ENCODE results near the gene IFT52. TPM values are rescaled to one million over a fixed set of nuclear protein-coding genes. Genes with fewer than 3 reads are reported as not detected.

IFT52 gene
- total RNA-seq, 2 donors from 2014 or later, result 17.6 to 18.1 TPM

DNA sequence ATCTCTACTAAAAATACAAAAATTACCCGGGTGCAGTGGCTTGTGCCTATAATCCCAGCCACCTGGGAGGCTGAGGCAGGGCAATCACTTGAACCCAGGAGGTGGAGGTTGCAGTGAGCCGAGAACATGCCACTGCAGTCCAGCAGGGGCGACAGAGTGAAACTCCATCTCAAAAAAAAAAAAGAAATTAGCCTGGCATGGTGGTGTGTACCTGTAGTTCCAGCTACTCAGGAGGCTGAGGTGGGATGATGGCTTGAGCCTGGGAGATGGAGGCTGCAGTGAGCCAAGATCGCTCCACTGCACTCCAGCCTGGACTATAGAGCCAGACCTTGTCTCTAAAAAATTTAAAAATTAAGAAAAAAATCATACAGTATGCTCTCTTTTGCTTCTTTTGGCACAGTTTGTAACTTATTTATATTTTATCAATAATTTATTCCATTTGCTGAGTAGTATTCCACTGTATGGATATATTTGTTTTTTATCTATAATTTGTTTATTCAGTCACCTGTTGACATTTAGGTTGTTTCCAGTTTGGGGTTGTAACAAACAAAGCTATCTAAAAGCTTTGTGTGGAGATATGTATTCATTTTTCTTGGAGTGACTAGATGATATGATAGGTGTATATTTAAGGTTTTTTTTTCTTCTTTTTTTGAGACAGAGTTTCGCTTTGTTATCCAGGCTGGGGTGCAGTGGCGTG lies 68.1 kb downstream of the IFT52 start:
- Histone ChIP-seq H3K4me1 (ENCODE audit: control insufficient read depth in 1 of 2, low read depth in 2 of 2) (peaks cover 0 to 3% of the 10 kb centered on the region in 2 donors), H3K4me3 (no peak overlapping the region), H3K36me3 (no peaks in the 10 kb centered on the region), H3K27me3 (replicated peaks; ENCODE audit: insufficient read depth) (no peaks in the 10 kb centered on the region), H3K27ac (no peak overlapping the region), H3K9me3 (no peaks in the 10 kb centered on the region)
- no peak for ATAC-seq (ENCODE audit: insufficient number of reproducible peaks, low FRiP score, low read depth)
- TF ChIP-seq CTCF (IDR thresholded peaks at IDR 0.05), result no peak
- DNase-seq (ENCODE audit: low spot score), result no peak

- ATAC-seq (ENCODE audit: insufficient number of reproducible peaks, low FRiP score, low read depth), result no peak
- Histone ChIP-seq H3K36me3 (no peaks in the 10 kb centered on the region), H3K4me1 (ENCODE audit: control insufficient read depth in 1 of 2, low read depth in 2 of 2) (peaks cover 7 to 9% of the 10 kb centered on the region in 2 donors), H3K27ac (no peak overlapping the region), H3K9me3 (no peaks in the 10 kb centered on the region), H3K4me3 (no peak overlapping the region), H3K27me3 (replicated peaks; ENCODE audit: insufficient read depth) (peaks cover 4% of the 10 kb centered on the region)
- DNase-seq (ENCODE audit: low spot score), result no peak
- no peak for TF ChIP-seq CTCF (IDR thresholded peaks at IDR 0.05)
Measured at GRCh38 chr20:43662943-43663655, 72.4 kb downstream of the IFT52 start.

- H3K9me3 ChIP-seq, result no peaks in the 10 kb centered on the region
- no peak overlapping the region for H3K27ac ChIP-seq
- DNase-seq (ENCODE audit: low spot score), result no peak
- ATAC-seq (ENCODE audit: insufficient number of reproducible peaks, low FRiP score, low read depth), result no peak
- no peaks in the 10 kb centered on the region for H3K36me3 ChIP-seq
- peaks cover 7 to 9% of the 10 kb centered on the region in 2 donors for H3K4me1 ChIP-seq (ENCODE audit: control insufficient read depth in 1 of 2, low read depth in 2 of 2)
- TF ChIP-seq CTCF (IDR thresholded peaks at IDR 0.05), result no peak
- no peak overlapping the region for H3K4me3 ChIP-seq
- peaks cover 9% of the 10 kb centered on the region for H3K27me3 ChIP-seq (replicated peaks; ENCODE audit: insufficient read depth)
Measured at GRCh38 chr20:43665466-43666176, 74.9 kb downstream of the IFT52 start.

DNA sequence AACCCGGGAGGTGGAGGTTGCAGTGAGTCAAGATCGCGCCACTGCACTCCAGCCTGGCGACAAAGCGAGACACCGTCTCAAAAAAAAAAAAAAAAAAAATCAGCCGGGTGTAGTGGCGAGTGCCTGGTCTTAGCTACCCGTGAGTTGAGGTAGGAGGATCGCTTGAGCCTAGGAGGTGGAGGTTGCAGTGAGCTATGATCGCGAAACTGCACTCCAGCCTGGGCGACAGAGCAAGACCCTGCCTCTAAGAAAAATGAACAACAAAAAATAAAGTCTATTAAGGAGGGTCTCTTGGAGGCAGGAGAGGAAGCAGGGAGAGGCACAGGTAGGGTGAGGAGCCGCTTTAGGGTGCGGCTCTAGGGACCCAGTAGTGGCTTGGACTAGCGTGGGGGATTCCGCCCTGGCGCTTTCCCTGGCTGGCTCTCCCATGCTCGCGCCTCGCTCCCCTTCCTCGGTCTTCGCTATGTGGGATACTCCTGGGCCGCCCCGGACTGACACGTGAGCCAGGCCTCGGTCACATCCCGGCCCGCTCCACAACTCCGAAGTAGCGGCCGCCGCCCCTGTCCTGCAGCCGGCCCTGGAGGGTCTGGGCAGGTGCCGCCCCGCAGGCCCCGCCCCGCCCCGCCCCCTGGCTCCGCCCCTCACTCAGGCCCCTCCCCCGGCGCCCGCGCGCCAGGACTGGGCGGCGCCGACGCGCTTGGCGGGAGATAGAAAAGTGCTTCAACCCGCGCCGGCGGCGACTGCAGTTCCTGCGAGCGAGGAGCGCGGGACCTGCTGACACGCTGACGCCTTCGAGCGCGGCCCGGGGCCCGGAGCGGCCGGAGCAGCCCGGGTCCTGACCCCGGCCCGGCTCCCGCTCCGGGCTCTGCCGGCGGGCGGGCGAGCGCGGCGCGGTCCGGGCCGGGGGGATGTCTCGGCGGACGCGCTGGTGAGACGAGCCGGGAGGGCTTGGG lies 75.9 kb downstream of the IFT52 start, which contains the start of gene MYBL2:
TSS of gene MYBL2 (plus strand) at position 739 of the 953 bp plus-strand sequence. CDS start at position 909, 170 bp downstream.
- no peaks in the 10 kb centered on the region for H3K36me3 ChIP-seq
- peaks cover 9% of the 10 kb centered on the region for H3K27me3 ChIP-seq (replicated peaks; ENCODE audit: insufficient read depth)
- no peak for TF ChIP-seq CTCF (IDR thresholded peaks at IDR 0.05)
- DNase-seq (ENCODE audit: low spot score) (no peak), ATAC-seq (ENCODE audit: insufficient number of reproducible peaks, low FRiP score, low read depth) (no peak)
- H3K27ac ChIP-seq, result no peak within 1 kb of the TSS
- H3K4me3 ChIP-seq, result peak within 1 kb of the TSS; percentile 14
- no peaks in the 10 kb centered on the region for H3K9me3 ChIP-seq
- peaks cover 7 to 9% of the 10 kb centered on the region in 2 donors for H3K4me1 ChIP-seq (ENCODE audit: control insufficient read depth in 1 of 2, low read depth in 2 of 2)
